ENCODE data around the gene PJA2. TPM values are rescaled to one million over a fixed set of nuclear protein-coding genes. Genes with fewer than 3 reads are reported as not detected.
"Not testable (repeated sequence)": the region's sequence is repeated elsewhere in the genome, so short reads cannot be mapped to it uniquely, and the experiment has no call there.

Gene PJA2
- total RNA-seq, 1 donor = 101 TPM

- Histone ChIP-seq H3K4me3 (ENCODE audit: insufficient read depth, low read length) (no peak overlapping the region), H3K4me1 (ENCODE audit: insufficient read depth, low read length) (peaks cover 3% of the 10 kb centered on the region), H3K36me3 (ENCODE audit: insufficient read depth, low read length) (no peaks in the 10 kb centered on the region), H3K79me2 (ENCODE audit: insufficient read depth, low read length) (no peaks in the 10 kb centered on the region), H3K4me2 (ENCODE audit: insufficient read depth, low read length) (no peak overlapping the region), H3K9me3 (ENCODE audit: low read depth, low read length) (no peaks in the 10 kb centered on the region), H3K27me3 (ENCODE audit: insufficient read depth, low read length) (no peaks in the 10 kb centered on the region), H4K20me1 (ENCODE audit: insufficient read depth, low read length) (no peaks in the 10 kb centered on the region), H3K27ac (ENCODE audit: low read depth, low read length) (no peak overlapping the region), H2AFZ (ENCODE audit: low read length) (no peak overlapping the region)
- no peak for TF ChIP-seq CTCF (IDR thresholded peaks at IDR 0.05; ENCODE audit: extremely low read depth, low read depth, low read length)
- no peak for DNase-seq (ENCODE audit: insufficient read length, low spot score, missing footprints)
Observed at GRCh38 chr5:109448838-109449237, 39.1 kb upstream of the PJA2 start.

GRCh38 chr5:109439590-109439989 lies 29.8 kb upstream of the PJA2 start:
- Histone ChIP-seq H3K36me3 (ENCODE audit: insufficient read depth, low read length) (no peaks in the 10 kb centered on the region), H4K20me1 (ENCODE audit: insufficient read depth, low read length) (no peaks in the 10 kb centered on the region), H3K9me3 (ENCODE audit: low read depth, low read length) (no peaks in the 10 kb centered on the region), H3K27me3 (ENCODE audit: insufficient read depth, low read length) (no peaks in the 10 kb centered on the region), H2AFZ (ENCODE audit: low read length) (peak overlapping the region; percentile 54), H3K4me3 (ENCODE audit: insufficient read depth, low read length) (no peak overlapping the region), H3K4me1 (ENCODE audit: insufficient read depth, low read length) (no peaks in the 10 kb centered on the region), H3K4me2 (ENCODE audit: insufficient read depth, low read length) (no peak overlapping the region), H3K79me2 (ENCODE audit: insufficient read depth, low read length) (no peaks in the 10 kb centered on the region), H3K27ac (ENCODE audit: low read depth, low read length) (no peak overlapping the region)
- no peak for DNase-seq (ENCODE audit: insufficient read length, low spot score, missing footprints)
- TF ChIP-seq CTCF (IDR thresholded peaks at IDR 0.05; ENCODE audit: extremely low read depth, low read depth, low read length) = no peak

GRCh38 chr5:109426075-109426474 lies 16.3 kb upstream of the PJA2 start:
- Histone ChIP-seq H3K4me2 (ENCODE audit: insufficient read depth, low read length) (no peak overlapping the region), H3K79me2 (ENCODE audit: insufficient read depth, low read length) (no peaks in the 10 kb centered on the region), H3K27ac (ENCODE audit: low read depth, low read length) (no peak overlapping the region), H3K4me3 (ENCODE audit: insufficient read depth, low read length) (no peak overlapping the region), H3K4me1 (ENCODE audit: insufficient read depth, low read length) (peaks cover 10% of the 10 kb centered on the region), H2AFZ (ENCODE audit: low read length) (no peak overlapping the region), H3K36me3 (ENCODE audit: insufficient read depth, low read length) (no peaks in the 10 kb centered on the region), H4K20me1 (ENCODE audit: insufficient read depth, low read length) (no peaks in the 10 kb centered on the region), H3K27me3 (ENCODE audit: insufficient read depth, low read length) (no peaks in the 10 kb centered on the region), H3K9me3 (ENCODE audit: low read depth, low read length) (no peaks in the 10 kb centered on the region)
- TF ChIP-seq CTCF (IDR thresholded peaks at IDR 0.05; ENCODE audit: extremely low read depth, low read depth, low read length) = no peak
- DNase-seq (ENCODE audit: insufficient read length, low spot score, missing footprints) = no peak

- H2AFZ ChIP-seq (ENCODE audit: low read length) = peak overlapping the region; percentile 65
- H3K36me3 ChIP-seq (ENCODE audit: insufficient read depth, low read length); H3K4me3 ChIP-seq (ENCODE audit: insufficient read depth, low read length); H3K9me3 ChIP-seq (ENCODE audit: low read depth, low read length); H3K4me2 ChIP-seq (ENCODE audit: insufficient read depth, low read length); H3K27me3 ChIP-seq (ENCODE audit: insufficient read depth, low read length); H3K79me2 ChIP-seq (ENCODE audit: insufficient read depth, low read length); H4K20me1 ChIP-seq (ENCODE audit: insufficient read depth, low read length); DNase-seq (ENCODE audit: insufficient read length, low spot score, missing footprints); H3K4me1 ChIP-seq (ENCODE audit: insufficient read depth, low read length): not testable (repeated sequence)
- H3K27ac ChIP-seq (ENCODE audit: low read depth, low read length) = peak overlapping the region; percentile 51
Observed at GRCh38 chr5:109425521-109425920, 15.7 kb upstream of the PJA2 start.
